GM21737 (cell line): ENCODE results near the gene MGAT5B.

ENCODE experiments used
- ATAC-seq: cut with Tn5 transposase; IDR thresholded peaks from one replicate; pipeline ENCODE4 v1.9.1; 2021; ENCODE audit warnings: mild to moderate bottlenecking, moderate library complexity; ENCODE audit not compliant: unreplicated experiment

Gene MGAT5B

GRCh38 chr17:76902476-76902875 is 34.3 kb downstream of the MGAT5B start:
- ATAC-seq = no peak

- no peak for ATAC-seq
These were observed 35.4 kb downstream of the MGAT5B start for GRCh38 chr17:76903631-76904030.

- ATAC-seq = no peak
These were observed 35.9 kb downstream of the MGAT5B start for GRCh38 chr17:76904116-76904515.

GRCh38 chr17:76905036-76905435 is 36.8 kb downstream of the MGAT5B start:
- ATAC-seq = no peak

- no peak for ATAC-seq
These were observed 37.6 kb downstream of the MGAT5B start for GRCh38 chr17:76905836-76906235.

- no peak for ATAC-seq
These were observed 38.3 kb downstream of the MGAT5B start for GRCh38 chr17:76906463-76906862.

DNA sequence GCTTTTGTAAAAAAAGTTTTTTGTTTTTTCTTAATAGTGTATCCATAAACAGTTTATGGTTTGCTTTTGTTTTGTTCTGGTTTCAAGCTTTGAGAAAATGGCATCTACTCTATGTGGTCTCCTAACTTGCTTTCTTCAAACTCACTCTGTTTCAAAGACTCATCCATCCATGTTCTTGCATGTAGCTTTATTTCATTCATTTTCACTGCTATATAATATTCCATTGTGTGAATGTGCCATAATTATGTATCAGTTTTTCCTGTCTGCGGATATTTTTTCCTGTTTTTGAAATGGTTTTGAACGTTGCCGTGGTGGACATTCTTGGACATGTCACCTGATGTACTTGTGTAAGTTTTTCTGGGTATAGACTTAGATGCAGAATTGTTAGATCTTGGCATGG is 39.1 kb downstream of the MGAT5B start:
- no peak for ATAC-seq

GRCh38 chr17:76909971-76910760 is 42.0 kb downstream of the MGAT5B start:
- ATAC-seq = no peak

DNA sequence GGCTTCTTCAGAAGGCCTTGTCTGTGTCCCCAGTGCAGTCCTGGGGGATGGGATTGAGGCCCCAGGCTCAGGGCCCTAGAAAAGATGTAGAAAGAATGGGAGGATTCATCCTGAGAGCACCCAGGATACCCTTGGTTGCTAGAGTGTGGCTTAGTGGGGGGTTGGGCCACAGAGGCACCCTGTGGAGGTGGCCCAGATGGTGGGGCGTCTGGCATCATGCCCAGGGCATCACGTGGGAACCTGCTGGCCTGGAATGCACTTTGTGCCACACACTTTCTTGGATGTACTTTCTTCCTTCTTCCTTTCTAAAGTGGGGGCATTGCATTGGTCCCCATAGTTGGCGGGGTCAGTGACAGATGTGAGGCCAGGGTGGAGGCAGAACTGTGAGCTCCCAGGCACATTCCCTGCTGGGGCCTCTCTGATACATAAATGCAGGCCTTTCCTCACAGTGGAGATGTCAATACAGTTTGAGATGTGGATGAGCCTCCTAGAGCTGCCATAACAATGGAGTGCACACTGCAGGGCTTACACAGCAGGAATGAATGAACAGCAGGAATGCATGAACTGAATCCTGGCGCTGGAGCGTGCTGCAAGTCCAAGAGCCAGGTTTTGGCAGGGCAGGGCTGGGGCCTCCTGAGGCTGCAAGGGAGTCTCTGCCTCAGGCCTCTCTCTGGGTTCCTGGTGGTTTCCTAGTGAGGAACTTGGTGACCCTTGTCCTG is 43.3 kb downstream of the MGAT5B start:
- ATAC-seq = no peak

- no peak for ATAC-seq
These were observed 44.4 kb downstream of the MGAT5B start for GRCh38 chr17:76912421-76913164.

GRCh38 chr17:76914937-76915336 is 46.7 kb downstream of the MGAT5B start:
- ATAC-seq = no peak

GRCh38 chr17:76915840-76916510 is 47.8 kb downstream of the MGAT5B start:
- ATAC-seq = no peak

DNA sequence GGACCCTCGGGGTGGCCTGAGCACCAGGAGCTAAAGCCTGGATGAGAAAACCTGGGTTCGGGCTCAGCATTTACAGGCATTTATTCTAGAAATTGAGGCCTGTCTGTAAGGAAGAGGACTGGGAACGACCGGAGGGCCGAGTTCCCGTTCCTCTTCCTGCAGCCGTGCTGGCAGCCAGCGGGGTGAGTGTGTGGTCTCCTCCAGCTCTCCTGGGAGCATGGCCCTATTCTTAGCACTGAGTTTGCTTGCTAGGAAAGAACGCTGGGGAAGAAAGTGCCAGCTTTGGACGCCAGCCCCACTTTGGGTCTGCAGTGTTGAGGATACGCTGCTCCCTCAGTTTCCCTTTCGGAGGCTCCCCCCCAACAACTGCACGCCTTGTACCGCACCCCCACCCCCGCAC is 49.6 kb downstream of the MGAT5B start:
- no peak for ATAC-seq

DNA sequence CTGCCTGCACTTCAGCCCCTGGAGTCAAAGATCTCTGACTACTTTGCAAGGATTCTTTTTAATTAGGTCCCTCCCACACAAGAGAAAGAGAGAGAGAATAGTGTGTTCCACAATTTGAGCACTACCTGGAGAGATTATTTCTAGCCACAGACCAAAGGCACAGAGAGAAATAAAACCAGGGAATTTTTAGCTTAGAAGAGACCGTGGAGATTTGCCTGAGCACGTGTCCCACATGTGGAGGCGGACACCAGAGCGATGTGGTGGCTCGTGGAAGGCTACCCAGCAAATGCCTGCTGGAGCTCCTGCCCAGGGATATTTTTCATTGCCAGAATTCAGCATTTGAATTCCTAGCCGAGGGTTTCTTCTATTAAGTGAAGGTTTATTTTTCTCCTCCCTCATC is 50.6 kb downstream of the MGAT5B start:
- no peak for ATAC-seq

DNA sequence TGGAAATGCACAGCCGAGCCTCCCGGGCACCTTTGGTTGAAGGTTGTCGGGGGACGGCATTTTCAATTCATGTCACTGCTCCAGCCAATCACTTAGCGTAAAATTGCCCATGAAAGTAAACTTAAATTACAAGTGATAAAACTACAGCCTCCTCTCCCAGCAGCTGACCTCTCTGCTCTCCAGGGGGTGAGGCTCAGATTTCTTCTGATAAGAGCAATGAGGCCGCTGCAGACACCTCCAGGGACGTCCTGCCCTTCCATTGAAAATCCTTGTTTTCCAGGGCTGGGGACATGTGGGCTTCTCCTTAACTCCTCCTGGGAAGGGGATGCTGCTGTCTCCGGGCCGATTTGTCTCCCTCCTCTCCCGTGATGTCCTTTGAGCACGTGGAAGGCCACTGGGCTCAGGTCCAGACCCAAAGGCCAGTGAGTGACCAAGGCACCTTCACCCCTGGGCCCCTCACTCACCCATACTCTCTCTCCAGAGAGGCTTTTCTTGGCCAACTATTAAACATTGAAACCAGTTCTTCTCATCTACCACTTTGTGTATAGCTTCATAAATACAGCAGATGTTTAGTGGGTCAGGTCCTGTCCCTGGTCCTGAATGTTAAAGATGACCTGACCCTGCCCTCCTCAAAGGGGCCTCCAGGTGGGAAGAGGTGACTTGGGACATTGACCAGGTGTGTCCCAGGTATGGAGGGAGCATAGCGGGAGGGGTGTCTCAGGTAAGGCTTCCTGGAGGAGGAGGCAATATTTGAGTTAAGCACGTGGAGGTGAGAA is 52.3 kb downstream of the MGAT5B start:
- ATAC-seq = no peak

GRCh38 chr17:76921340-76922036 is 53.3 kb downstream of the MGAT5B start:
- ATAC-seq = no peak

DNA sequence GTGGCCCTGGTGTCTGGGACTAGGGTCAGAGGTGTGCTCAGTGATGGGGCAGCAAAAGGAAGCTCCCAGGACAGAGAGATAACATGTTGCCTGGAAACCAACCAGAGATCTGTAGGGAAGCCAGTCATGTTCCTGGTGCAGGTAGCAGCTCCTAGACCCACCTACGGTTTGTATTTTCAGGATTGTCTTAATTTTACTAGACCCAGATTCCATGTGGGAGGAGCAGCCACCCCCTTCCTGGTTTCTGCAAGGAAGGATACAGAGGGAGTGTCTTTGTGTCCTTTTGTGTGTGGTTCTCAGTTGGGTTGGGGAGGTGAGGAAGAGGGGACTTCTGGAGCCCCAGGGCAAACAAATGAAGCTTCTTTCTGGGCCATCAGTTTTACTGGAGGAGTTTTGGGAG is 53.9 kb downstream of the MGAT5B start:
- ATAC-seq = no peak

- no peak for ATAC-seq
These were observed 54.8 kb downstream of the MGAT5B start for GRCh38 chr17:76922967-76923366.

- ATAC-seq = no peak
These were observed 55.3 kb downstream of the MGAT5B start for GRCh38 chr17:76923491-76923890.
